Measurements from ENCODE around the gene PLK1. TPM values are rescaled to one million over a fixed set of nuclear protein-coding genes. Genes with fewer than 3 reads are reported as not detected.

Gene PLK1
- total and polyA plus RNA-seq, 7 donors = 0.43 to 0.98 (median 0.73) TPM

GRCh38 chr16:23691483-23692189, 12.9 kb downstream of the PLK1 start:
- 41 to 66% (median 61%) methylated on average over 10 of the region's 10 CpGs for WGBS, 3 donors
- TF ChIP-seq CTCF (IDR thresholded peaks at IDR 0.05) = no peak

GRCh38 chr16:23692190-23692837, 13.6 kb downstream of the PLK1 start:
- no peaks in the 10 kb centered on the region for H3K9me3 ChIP-seq
- intact Hi-C loops (cut with DNase I) = no loop called here
- H3K4me1 ChIP-seq = no peaks in the 10 kb centered on the region
- no peaks in the 10 kb centered on the region for H3K27me3 ChIP-seq (ENCODE audit: insufficient read depth in 3 of 3, low read length in 2 of 3)
- no peak for DNase-seq
- ATAC-seq = peak; percentile 63 to 75 (median 64)
- H3K27ac ChIP-seq = no peak overlapping the region
- no peak overlapping the region for H3K4me3 ChIP-seq
- 30 to 64% (median 50%) methylated on average over 6 of the region's 6 CpGs for WGBS, 3 donors
- no peak for TF ChIP-seq CTCF (IDR thresholded peaks at IDR 0.05)
- H3K36me3 ChIP-seq (ENCODE audit: insufficient read depth in 1 of 2, low read depth in 1 of 2) = peaks cover 7 to 38% of the 10 kb centered on the region in 2 donors

More at GRCh38 chr16:23691483-23692189, 12.9 kb downstream of the PLK1 start:
- Histone ChIP-seq H3K27me3 (ENCODE audit: insufficient read depth in 3 of 3, low read length in 2 of 3) (no peaks in the 10 kb centered on the region), H3K36me3 (ENCODE audit: insufficient read depth in 1 of 2, low read depth in 1 of 2) (peaks cover 7 to 45% of the 10 kb centered on the region in 2 donors), H3K4me1 (no peaks in the 10 kb centered on the region), H3K9me3 (no peaks in the 10 kb centered on the region), H3K27ac (no peak overlapping the region), H3K4me3 (no peak overlapping the region)
- intact Hi-C loops (cut with DNase I) = no loop called here
- ATAC-seq = peak; percentile 48 to 68 (median 55)
- no peak for DNase-seq

- TF ChIP-seq CTCF (IDR thresholded peaks at IDR 0.05) = no peak
- intact Hi-C loops (cut with DNase I) = no loop called here
- H3K4me3 ChIP-seq = no peak overlapping the region
These were observed 15.6 kb downstream of the PLK1 start for GRCh38 chr16:23694265-23694643.

GRCh38 chr16:23694644-23695373, 16.1 kb downstream of the PLK1 start:
- H3K27ac ChIP-seq = no peak overlapping the region
- 33 to 35% (median 35%) methylated on average over 31 to 32 of the region's 32 CpGs for WGBS, 3 donors
- H3K9me3 ChIP-seq = no peaks in the 10 kb centered on the region
- intact Hi-C loops (cut with DNase I) = no loop called here
- no peak for TF ChIP-seq CTCF (IDR thresholded peaks at IDR 0.05)
- H3K4me1 ChIP-seq = no peaks in the 10 kb centered on the region
- DNase-seq (no peak), ATAC-seq (no peak)
- no peaks in the 10 kb centered on the region for H3K27me3 ChIP-seq (ENCODE audit: insufficient read depth in 3 of 3, low read length in 2 of 3)
- H3K36me3 ChIP-seq (ENCODE audit: insufficient read depth in 1 of 2, low read depth in 1 of 2) = peaks cover 0 to 13% of the 10 kb centered on the region in 2 donors
- H3K4me3 ChIP-seq = no peak overlapping the region

More at GRCh38 chr16:23694265-23694643, 15.6 kb downstream of the PLK1 start:
- H3K27me3 ChIP-seq (ENCODE audit: insufficient read depth in 3 of 3, low read length in 2 of 3) = no peaks in the 10 kb centered on the region
- peaks cover 3 to 19% of the 10 kb centered on the region in 2 donors for H3K36me3 ChIP-seq (ENCODE audit: insufficient read depth in 1 of 2, low read depth in 1 of 2)
- H3K9me3 ChIP-seq = no peaks in the 10 kb centered on the region
- ATAC-seq (no peak), DNase-seq (no peak)
- no peak overlapping the region for H3K27ac ChIP-seq
- H3K4me1 ChIP-seq = no peaks in the 10 kb centered on the region
- WGBS, 3 donors = 97 to 99% (median 97%) methylated on average over 4 of the region's 4 CpGs

Data from psoas muscle (tissue), 8 donors.